Kidney epithelial cell (primary cell): ENCODE measurements around the gene TXNDC5. TPM values are rescaled to one million over a fixed set of nuclear protein-coding genes. Genes with fewer than 3 reads are reported as not detected.
"Not testable (repeated sequence)": the region's sequence is repeated elsewhere in the genome, so short reads cannot be mapped to it uniquely, and the experiment has no call there.

Experiments
- DNase-seq: peaks from one replicate; pipeline ENCODE4 v3.0.0-alpha.2; 2010; ENCODE audit warnings: low read depth
- H3K27me3 ChIP-seq: 2 replicates; pipeline ENCODE4 v1.6.0; 2011; ENCODE audit warnings: low read length; ENCODE audit not compliant: control insufficient read depth, insufficient read depth
- H3K36me3 ChIP-seq: 2 replicates; pipeline ENCODE4 v1.5.1; 2011; ENCODE audit warnings: low read length; ENCODE audit not compliant: control insufficient read depth, insufficient read depth
- H3K4me3 ChIP-seq: 2 replicates; pipeline ENCODE4 v1.5.1; 2011; ENCODE audit warnings: low read depth, mild to moderate bottlenecking, control low read depth, low read length
- CTCF ChIP-seq: IDR thresholded peaks from 2 replicates; pipeline ENCODE4 v1.5.1; 2011; ENCODE audit warnings: mild to moderate bottlenecking, moderate library complexity, low read length, control low read depth, inconsistent platforms; ENCODE audit not compliant: insufficient read depth, poor library complexity, severe bottlenecking
- total RNA-seq: library from RNA; depleted of rRNA; stranded (reverse); fragments of >200 nt; gene quantifications from 2 replicates; pipeline ENCODE4 v1.2.3, GENCODE V29; 2015

TXNDC5 gene
- total RNA-seq, 1 donor from 2014 or later: 193 TPM

GRCh38 chr6:7894262-7895124, 16.1 kb downstream of the TXNDC5 start:
- H3K27me3 ChIP-seq: no peaks in the 10 kb centered on the region
- no peak for DNase-seq
- TF ChIP-seq CTCF: no peak
- no peak overlapping the region for H3K4me3 ChIP-seq
- peaks cover 2% of the 10 kb centered on the region for H3K36me3 ChIP-seq

GRCh38 chr6:7893342-7893741, 17.2 kb downstream of the TXNDC5 start:
- H3K36me3 ChIP-seq: peaks cover 2% of the 10 kb centered on the region
- H3K27me3 ChIP-seq: no peaks in the 10 kb centered on the region
- H3K4me3 ChIP-seq: no peak overlapping the region
- DNase-seq: no peak
- TF ChIP-seq CTCF: no peak

GRCh38 chr6:7892367-7892766, 18.2 kb downstream of the TXNDC5 start:
- H3K27me3 ChIP-seq, DNase-seq, H3K4me3 ChIP-seq, H3K36me3 ChIP-seq: not testable (repeated sequence)

- no peak for TF ChIP-seq CTCF
- Histone ChIP-seq H3K27me3 (no peaks in the 10 kb centered on the region), H3K36me3 (no peaks in the 10 kb centered on the region), H3K4me3 (no peak overlapping the region)
- DNase-seq: no peak
Measured at GRCh38 chr6:7891078-7891872, 19.3 kb downstream of the TXNDC5 start.

- Histone ChIP-seq H3K4me3 (no peak overlapping the region), H3K36me3 (peaks cover 2% of the 10 kb centered on the region), H3K27me3 (no peaks in the 10 kb centered on the region)
- no peak for DNase-seq
- TF ChIP-seq CTCF: no peak
Measured at GRCh38 chr6:7888587-7889357, 21.8 kb downstream of the TXNDC5 start.
